CD1c-positive myeloid dendritic cell (primary cell): ENCODE results near the gene HSH2D.

Source experiments
- DNase-seq: peaks from one replicate; pipeline ENCODE4 v3.0.0-alpha.2; 2016; ENCODE audit errors: extremely low spot score

The HSH2D gene

DNA sequence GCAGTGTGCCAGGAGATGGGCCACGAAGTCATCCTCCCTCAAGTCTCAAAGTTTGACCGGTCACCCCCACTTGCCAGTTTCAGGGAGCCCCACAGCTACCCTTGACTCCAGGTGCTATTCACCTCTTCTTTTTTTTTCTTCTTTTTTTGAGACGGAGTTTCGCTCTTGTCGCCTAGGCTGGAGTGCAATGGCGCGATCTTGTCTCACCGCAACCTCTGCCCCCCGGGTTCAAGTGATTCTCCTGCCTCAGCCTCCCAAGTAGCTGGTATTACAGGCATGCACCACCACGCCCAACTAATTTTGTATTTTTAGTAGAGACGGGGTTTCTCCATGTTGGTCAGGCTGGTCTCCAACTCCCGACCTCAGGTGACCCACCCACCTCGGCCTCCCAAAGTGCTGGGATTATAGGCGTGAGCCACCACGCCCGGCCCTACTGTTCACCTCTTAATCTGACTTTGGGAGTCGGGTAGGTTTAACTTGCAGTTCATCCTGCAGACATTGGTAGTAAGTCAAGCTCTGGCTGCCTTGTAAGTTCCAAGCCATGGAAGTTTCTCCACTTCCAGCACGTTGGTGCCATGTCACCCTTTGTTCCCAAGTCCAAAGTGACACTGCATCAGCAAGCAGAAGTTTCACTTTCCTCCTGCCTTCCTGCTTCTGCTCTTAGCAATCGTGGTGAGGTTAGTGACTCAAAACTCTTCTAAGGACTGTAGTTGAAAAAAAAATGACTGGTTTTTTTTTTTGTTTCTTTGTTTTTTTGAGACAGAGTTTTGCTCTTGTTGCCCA, 24.2 kb upstream of the HSH2D start:
- DNase-seq = peak; percentile 91

DNA sequence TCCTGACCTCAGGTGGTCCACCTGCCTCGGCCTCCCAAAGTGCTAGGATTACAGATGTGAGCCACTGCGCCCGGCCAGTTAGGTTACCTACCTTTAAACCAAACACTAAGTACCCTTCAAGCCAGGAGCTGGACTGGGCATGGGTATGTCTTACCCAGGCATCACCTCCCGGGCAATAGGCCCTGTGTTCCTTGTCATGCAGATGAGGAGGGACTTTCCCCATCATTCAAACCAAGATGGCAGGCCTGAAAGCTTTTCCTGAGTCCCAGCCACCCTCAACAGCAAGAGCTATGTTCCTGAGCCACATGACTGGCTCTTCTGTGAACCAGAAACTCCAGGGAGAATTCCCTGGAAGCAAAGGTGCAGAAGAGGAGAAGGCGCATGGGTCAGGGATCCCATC, 22.3 kb upstream of the HSH2D start:
- no peak for DNase-seq

DNA sequence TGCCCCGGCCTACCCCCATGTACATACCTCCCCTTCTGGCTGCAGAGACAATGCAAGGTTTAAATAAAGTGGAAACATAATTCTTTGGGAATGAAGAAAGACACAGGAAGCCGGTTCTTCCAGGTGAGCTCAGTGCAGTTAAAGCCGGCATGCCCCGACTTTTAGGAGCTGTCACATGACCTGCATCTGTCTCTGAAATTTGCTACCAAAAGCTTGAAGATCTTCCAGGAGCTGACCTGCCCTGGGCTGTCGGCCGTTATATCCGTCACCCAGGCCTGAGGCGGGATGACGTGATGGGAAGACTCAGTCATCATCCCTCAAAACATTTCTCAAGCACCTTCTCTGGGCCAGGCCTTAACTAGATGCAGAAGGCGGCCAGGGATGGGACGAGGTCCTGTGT, 21.5 kb upstream of the HSH2D start:
- no peak for DNase-seq

DNA sequence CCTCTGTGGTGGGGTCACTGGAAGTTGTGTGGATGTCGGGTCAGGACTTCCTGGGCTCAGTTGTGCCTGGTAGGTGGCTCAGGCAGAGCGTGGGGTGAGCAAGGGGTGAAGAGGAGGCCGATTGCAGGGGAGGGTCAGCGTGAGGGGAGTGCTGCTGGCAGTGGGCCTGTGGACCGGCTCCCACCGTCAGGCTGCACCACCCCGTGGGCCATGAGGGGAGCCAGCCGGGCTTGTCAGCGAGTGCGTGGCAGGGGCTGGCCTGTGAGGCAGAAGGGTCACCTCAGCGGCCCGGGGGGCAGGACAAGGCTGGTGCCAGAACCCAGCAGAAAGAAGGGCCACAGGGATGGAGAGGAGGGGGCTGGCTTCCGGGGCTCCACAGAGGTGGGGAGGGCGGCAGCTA, 18.5 kb upstream of the HSH2D start:
- no peak for DNase-seq

DNA sequence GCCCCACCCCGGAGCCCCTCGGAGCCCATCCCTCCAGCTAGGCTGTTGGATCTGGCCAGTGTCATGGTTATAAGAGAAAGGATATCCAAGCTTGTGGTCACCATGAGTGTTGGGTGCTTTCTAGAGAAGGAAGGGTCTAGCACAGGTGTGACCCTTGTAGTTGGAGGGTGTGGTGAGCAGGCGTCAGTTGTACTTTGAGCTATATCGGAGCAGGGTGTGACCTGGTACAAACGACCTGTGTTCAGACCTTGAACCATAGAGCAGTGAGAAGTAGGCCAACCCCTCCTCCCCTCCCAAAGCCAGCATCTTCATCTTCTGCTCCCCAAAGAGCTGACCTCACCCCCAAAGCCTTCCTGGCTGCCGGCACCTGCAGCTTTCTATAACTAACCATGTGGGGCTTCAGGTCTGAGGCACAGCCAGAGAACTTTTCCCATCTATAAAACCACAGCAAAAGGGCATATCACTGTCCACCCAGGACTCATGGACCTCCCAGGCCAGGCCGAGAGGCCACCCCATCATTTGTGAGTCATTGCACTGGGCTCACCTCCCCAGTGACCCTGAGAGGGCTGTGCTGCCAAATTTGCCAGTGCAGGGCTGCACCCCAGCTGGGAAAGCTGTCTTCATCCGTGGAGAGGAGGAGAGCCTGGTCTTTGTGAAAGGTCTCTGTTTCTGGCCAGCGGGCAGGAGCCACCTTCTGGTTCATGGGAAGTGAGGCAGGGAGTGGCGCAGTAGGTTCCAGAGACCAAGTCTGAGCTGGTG, 17.6 kb upstream of the HSH2D start:
- no peak for DNase-seq

DNA sequence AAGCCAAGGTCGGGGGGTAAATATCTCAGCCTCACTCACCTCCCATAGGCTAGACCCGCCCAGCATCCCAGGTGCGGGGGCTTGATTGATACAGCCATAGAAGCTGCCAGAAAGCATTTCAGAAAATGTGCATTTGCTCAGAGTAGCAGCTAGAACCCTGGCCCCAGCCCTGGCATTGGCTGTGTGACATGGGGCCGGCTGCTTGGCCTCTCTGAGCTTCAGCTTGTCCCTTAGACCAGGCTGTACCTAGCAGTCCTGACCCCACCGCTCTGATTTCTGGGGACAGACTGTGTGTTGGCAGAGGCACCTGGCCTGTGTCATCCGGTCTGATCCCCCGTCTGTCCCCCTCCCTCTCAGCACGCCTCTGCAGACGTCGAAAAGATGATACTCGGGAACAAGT, 16.4 kb upstream of the HSH2D start:
- no peak for DNase-seq

DNA sequence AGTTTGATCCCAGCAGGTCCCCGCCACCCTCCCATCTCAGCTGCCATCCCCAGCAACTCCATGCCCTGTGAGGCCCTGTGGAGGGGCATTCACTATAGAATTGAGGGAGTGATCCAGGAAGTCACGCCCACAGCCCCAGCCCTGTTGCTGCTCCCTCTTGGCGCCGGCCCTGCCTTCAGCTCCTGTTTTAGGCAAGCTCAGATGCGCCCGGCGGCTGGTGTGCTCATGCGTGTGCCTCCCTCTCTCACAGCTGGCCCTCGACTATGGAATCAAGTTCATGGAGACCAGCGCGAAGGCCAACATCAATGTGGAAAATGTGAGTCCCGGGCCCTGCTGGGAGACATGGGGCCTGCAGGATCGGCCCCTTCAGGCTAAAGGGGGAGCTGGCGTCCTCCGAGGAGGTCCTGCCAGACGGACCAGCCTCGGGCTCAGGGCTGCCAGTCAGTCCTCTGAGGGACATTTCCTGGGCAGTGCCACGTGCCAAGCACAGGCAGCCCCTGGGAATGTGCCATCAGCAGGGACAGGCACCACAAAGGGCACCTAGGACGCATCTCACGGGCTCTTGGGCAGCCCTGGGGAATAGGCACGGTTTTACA, 15.6 kb upstream of the HSH2D start:
- DNase-seq = no peak

DNA sequence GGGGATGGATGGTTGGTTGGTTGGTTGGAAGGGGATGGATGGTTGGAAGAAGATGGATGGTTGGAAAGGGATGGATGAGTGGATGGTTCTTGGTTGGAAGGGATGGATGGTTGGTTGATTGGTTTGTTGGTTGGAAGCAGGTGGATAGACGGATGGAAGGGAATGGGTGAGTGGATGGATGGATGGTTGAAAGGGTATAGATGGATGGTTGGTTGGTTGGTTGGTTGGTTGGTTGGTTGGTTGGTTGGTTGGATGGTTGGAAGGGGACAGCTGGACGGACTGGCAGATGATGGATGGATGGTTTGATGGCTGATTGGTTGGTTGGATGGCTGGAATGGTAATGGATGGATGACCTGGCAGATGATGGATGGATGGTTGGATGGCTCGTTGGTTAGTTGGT, 11.8 kb upstream of the HSH2D start:
- no peak for DNase-seq

DNA sequence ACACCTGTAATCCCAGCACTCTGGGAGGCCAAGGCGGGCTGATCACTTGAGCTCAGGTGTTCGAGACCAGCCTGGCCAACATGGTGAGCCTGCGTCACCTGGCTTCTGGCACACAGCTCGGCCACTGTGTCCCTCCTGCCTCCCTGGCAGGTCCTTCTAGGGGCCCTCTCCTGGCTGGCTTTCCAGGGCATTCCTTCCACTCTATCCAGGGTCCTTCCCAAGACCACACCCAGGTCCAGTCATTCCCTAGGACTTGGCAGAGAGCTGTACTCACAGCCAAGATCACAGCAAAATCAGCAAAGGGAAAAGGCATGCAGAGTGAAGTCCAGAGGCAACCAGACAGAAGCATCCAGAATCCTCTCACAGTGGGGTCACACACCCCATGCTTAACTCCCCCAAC, 9.7 kb upstream of the HSH2D start:
- no peak for DNase-seq

DNA sequence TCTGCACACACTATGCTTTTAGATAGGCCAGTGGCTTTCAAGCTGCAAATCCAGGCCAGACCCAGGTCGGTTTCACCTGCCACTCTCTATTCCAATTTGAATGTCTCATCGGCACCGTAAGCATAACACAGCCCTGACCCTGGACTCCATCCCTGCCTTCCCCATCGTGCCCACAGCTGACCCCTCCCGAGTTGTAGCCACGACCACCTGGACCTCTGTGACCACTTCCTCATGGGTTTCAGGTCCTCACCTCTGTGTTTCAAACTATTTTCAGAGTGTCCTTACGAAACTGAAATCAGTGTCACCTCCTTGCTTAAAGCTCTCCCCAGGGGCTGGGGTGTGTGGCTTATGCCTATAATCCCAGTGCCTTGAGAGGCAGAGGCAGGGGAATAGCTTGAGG, 9.0 kb upstream of the HSH2D start:
- DNase-seq = no peak

DNA sequence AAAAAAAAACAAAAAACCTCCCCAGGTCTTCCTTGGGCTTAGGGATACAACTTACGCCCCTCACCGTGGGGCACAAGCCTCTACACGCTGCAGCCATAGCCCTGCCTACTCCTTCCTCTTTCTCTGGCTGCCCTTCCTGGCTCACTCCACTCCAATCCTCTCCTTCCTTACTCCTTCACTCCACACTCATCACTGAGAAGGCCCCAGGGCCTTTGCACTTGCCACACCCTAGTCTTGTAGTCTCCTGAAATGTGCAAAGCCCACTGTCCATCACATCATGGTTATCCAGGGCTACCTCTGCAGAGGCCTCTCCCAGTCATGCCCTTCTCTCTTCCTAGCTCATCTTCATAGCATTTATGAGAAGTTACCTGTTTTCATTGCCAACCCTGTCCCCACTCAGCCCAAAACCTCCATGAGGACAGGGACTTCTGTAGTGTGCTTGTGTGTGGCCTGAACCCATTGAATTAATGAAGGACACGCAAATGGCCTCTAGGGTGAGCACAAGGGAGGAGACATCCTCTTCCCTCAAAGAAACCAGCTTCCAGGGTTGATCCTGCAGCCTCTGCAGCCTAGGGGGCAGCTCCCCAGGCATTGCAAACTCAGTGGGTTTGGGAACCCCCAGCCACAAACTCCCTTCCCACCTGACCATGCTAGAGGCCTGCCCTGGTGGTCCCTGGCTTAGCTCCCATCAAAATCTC, 7.9 kb upstream of the HSH2D start:
- DNase-seq = no peak

DNA sequence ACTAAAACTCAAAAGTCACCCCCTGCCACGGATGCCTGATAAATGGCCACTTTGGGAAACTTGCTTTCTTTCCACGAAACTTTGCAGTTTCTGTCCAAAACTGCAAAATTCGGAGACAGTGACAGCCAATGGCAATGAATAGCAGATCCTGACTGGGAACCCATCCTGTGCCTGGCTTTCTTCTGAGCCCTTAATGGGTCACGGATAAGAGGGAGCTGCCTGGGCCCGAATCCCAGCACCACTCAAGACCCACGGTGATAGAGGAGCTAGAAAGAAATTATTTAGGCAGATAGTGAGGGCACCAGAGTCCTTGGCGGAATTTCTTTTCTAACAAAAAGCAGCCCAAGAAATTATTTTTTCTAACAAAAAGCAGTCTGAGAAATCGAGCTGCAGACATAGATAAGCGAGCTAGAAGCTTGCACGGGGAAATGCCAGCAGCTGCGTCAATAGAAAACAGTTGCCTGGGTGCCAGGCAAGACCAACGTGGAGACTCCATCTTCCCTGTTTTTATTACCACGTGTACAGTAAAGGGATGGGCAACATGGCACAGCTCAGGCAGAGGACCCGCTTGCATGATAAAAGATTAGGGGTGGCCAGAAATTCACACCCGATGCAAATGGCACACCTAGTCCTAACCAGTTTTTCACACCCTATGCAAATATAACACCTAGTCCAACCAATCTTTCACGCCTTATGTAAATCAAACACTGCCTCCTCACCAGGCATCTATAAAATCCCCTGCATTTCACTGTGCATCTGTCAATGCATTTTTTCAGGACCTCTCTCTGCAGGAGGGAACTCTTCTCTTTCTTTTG, 7.1 kb upstream of the HSH2D start:
- no peak for DNase-seq

DNA sequence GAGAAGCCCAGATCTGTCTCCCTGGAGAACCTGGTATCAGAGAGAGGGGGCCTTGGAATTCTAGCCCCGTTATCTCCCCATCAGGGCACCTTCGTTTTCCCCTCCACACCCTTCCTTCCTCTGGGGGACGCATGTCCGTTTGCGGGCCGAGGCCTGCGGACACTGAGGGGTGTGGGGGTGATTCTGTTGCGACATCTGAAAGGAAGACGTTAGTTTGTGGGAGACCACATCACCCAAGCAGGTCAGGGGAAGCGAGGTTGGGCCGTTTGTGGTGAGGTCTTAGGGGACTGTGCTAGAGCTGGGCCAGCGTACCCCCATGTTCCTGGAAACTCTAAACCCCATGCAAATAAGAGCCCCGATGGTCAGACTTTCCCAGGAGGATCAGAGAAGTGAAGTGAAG, 3.7 kb upstream of the HSH2D start:
- no peak for DNase-seq

DNA sequence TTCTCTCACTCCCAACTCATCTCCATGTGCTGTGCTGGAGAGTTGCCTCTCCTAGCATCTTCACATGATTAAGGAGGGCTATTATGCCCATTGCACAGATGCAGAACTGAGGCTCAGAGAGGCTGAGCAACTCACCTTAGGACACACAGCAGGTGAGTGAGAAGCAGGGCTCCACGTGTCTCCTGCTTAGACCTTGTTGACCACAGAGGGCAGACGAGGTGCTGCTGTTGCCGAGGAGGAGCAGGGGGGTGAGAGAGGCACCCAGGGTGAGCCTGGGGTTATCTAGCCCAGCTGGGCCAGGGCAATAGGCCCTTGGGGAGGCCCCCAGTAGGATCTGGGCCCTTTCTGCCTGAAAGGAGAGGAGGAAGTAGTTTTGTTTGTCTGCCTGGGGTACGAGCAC, 2.4 kb upstream of the HSH2D start:
- no peak for DNase-seq

DNA sequence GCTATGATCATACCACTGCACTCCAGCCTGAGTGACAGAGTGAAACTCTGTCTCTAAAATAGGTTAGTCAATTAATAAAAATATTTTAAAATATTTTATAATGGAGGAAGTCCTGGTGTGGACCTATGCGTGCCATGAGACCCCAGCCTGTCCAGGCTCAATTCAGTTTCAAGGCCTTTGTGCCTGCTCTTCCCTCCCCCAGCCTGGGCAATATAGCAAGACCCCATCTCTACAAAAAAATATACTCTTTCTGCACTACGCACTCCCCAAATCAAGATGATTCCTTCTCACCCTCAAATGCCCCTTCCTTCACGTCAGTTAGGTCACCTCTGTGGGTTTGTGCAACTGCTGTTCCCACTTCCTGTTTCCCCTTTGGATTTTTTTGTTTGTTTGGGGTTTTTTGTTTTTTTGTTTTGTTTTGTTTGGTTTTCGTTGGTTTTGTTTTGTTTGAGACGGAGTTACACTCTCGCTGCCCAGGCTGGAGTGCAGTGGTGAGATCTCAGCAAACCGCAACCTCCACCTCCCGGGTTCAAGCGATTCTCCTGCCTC, 1.4 kb upstream of the HSH2D start:
- DNase-seq = peak; percentile 84

DNA sequence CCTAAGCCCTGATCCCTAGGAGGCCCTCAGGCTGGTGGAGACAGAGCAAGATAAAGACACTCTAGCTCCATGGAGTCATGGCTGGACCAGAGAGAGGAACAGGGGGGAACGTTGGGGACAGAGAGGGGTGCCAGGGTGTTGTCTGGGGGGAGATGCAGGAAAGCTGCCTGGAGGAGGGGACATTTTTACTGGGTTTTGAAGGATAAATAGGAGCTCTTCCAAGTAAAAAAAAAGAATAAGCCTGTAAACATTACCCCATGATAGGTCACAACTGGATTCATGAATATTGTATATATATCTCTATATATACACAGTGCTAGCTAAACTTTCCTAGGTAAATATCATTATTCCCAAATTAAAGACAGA, 714 bp downstream of the HSH2D start:
- DNase-seq = no peak

DNA sequence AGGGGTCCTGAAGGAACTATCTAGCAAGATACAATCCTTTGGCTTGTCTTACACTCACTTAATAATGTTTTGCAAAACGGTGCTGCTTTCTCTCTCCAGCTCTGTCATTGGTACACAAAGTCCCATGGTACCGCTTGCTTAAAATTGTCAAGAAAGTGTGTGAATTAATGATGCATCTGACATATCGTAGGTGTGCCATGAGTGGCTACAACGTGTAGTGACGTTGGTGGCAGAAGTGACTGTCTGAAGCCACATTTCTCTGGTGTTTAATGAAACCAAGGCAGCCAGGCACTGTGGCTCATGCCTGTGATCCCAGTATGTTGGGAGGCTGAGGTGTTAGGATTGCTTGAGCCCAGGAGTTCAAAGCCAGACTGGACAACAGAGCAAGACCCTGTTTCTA, 2.6 kb downstream of the HSH2D start:
- peak; percentile 20 for DNase-seq

DNA sequence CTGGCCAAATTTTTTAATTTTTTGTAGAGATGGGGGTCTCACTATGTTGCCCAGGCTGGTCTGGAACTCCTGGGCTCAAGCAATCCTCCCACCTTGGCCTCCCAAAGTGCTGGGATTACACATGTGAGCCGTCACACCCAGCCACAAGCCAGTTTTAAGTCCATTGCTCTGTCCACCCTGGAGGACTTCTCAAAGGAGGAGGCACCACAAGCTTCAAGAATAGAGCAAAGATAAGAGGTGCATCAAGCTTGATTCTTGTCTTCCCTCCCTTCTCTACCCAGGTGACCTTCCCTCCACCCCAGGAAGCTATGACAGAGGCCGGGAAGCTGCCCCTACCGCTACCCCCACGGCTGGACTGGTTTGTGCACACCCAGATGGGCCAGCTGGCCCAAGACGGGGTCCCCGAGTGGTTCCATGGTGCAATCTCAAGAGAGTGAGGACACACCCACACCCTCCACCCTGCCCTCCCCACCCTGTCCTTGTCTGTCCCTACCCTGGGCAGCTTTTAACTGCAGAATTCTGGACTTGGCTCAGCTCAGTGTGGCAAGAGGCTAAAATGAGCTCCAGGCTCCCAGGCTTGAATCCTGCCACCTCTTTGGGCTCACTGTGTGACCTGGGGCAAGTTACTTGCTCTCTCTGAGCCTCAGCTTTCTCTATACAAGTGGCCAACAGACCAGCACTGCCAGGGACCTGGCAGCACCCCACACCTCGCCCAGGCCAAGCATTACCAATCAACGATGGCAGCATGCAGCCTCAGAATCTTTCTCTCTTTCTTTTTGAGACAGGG, 5.2 kb downstream of the HSH2D start:
- no peak for DNase-seq

DNA sequence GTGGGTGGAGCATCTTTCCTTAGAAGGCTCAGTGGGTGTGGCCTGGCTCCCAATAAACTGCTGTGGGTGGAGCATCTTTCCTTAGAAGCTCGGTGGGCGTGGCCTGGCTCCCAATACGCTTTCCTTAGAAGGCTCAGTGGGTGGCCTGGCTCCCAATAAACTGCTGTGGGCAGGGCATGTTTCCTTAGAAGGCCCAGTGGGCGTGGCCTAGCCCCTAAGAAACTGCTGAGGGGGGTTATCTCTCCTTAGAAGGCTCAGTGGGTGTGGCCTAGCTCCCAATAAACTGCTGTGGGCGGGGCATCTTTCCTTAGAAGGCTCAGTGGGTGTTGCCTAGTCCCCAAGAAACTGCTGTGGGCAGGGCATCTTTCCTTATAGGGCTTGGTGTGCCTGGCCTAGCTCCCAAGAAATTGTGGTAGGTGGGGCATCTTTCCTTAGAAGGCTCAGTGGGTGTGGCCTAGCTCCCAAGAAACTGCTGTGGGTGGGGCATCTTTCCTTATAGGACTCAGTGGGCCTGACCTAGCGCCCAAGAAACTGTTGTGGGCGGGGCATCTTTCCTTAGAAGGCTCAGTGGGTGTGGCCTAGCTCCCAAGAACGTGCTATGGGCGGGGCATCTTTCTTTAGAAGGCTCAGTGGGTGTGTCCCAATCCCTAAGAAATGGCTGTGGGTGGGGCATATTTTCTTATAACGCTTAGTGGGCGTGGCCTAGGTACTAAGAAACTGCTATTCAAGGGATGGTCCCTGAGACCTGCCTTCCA, 10.3 kb downstream of the HSH2D start:
- no peak for DNase-seq

DNA sequence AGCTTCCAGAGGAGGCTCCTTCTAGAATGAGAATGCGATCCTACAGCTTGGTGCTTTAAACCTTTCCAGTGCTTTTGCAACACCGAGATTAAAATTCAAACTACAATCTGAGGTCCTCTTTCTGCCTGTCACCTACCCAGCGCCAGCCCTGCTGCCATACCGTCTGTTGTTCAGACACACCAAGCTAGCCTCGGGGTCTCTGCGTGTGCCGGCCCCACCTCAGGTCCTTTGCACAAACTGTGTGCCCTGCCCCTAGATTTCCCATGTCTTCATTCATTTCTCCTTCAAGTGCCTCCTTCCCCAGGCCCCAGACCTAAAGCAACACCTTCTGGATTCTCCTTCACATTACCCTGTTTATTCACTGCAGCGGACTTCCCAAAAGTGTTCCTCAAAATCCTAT, 11.1 kb downstream of the HSH2D start:
- no peak for DNase-seq
